OCI-LY7 (cell line): ENCODE measurements around the gene VDR.

Experiments
- EZH2phosphoT487 ChIP-seq: fragments of 200-600 bp; sonication (generic); IDR thresholded peaks from 2 replicates; pipeline ENCODE4 v1.6.1; 2018; ENCODE audit warnings: low read depth, borderline replicate concordance, mild to moderate bottlenecking, mixed run types, antibody characterized with exemption, low read length, moderate library complexity, mixed read lengths
- TF ChIP-seq, protein P1 (sequence below): fragments of 200-600 bp; sonication (generic); conservative IDR thresholded peaks from 2 replicates; pipeline ENCODE4 v1.5.1; 2014; ENCODE audit warnings: mild to moderate bottlenecking, antibody characterized with exemption, low read length, moderate library complexity, mixed read lengths

DNA sequence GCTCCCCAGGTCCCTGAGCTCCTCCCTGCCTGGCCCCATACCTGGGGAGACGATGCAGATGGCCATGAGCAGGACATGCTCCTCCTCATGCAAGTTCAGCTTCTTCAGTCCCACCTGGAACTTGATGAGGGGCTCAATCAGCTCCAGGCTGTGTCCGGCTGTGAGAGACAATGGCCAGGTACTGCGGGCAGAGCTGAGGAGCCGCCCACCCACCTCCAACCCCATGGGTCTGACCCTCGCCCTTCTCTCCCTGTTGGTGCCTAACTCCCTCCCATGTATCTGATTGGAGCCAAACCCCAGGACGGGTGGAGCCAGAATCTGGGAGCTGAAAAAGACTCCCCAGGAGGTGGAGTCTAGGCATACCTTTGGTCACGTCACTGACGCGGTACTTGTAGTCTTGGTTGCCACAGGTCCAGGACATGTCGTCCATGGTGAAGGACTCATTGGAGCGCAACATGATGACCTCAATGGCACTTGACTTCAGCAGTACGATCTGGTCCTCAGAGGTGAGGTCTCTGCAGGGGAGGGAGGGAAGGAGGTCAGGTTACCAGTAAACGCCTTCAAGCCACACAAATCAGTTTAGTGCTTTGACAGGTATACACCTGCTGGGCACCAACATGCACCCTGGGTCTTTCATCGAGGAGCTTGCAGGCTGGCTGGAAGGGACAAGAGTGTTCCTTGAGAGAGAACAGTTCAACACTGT is 58.3 kb downstream of the VDR start:
- TF ChIP-seq, protein P1, sequence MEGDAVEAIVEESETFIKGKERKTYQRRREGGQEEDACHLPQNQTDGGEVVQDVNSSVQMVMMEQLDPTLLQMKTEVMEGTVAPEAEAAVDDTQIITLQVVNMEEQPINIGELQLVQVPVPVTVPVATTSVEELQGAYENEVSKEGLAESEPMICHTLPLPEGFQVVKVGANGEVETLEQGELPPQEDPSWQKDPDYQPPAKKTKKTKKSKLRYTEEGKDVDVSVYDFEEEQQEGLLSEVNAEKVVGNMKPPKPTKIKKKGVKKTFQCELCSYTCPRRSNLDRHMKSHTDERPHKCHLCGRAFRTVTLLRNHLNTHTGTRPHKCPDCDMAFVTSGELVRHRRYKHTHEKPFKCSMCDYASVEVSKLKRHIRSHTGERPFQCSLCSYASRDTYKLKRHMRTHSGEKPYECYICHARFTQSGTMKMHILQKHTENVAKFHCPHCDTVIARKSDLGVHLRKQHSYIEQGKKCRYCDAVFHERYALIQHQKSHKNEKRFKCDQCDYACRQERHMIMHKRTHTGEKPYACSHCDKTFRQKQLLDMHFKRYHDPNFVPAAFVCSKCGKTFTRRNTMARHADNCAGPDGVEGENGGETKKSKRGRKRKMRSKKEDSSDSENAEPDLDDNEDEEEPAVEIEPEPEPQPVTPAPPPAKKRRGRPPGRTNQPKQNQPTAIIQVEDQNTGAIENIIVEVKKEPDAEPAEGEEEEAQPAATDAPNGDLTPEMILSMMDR: no peak
- TF ChIP-seq EZH2phosphoT487: no peak
